ENCODE results near the gene NPDC1. TPM values are rescaled to one million over a fixed set of nuclear protein-coding genes. Genes with fewer than 3 reads are reported as not detected.

The NPDC1 gene
- total and polyA plus RNA-seq, 2 of the 8 experiments (the other 6 are each of a cell fraction or from before 2014, with no cell fraction given) = 26.2 to 44.1 TPM

GRCh38 chr9:137064880-137065164 lies 18.8 kb upstream of the NPDC1 start (continued):
- TF ChIP-seq RNF2 (IDR thresholded peaks at IDR 0.05; ENCODE audit: borderline replicate concordance, low read depth, low read length, missing control alignments, poor library complexity, severe bottlenecking) = no peak
- no peak for TF ChIP-seq SAP30 (IDR thresholded peaks at IDR 0.05; ENCODE audit: insufficient read depth, insufficient replicate concordance, low read length)
